GM12878 (cell line): ENCODE data around the gene TRIM63.

ENCODE experiments used
- CTCF ChIP-seq, 3 experiments: IDR thresholded peaks in 2 of 3; conservative IDR thresholded peaks in 1 of 3; 2 replicates each; pipeline ENCODE4 v1.5.1; 2011; ENCODE audit warnings: low read depth in 3 of 3, low read length in 3 of 3, mild to moderate bottlenecking in 3 of 3, control low read depth in 2 of 3, moderate library complexity in 2 of 3, inconsistent platforms in 1 of 3, mixed read lengths in 1 of 3; ENCODE audit not compliant: control insufficient read depth in 2 of 3, insufficient read depth in 1 of 3; ENCODE audit errors: extremely low read depth in 1 of 3
- ELK1 ChIP-seq: IDR thresholded peaks from 2 replicates; pipeline ENCODE4 v1.6.1; 2012; ENCODE audit warnings: low read depth, low read length, improper control_type of control experiment
- JUNB ChIP-seq: IDR thresholded peaks from 2 replicates; pipeline ENCODE4 v1.6.1; 2016; ENCODE audit warnings: antibody characterized with exemption, mild to moderate bottlenecking
- MAX ChIP-seq: IDR thresholded peaks from 2 replicates; pipeline ENCODE4 v1.6.1; 2012; ENCODE audit warnings: low read depth, low read length, improper control_type of control experiment
- MXI1 ChIP-seq: fragments of 150-350 bp; IDR thresholded peaks from 2 replicates; pipeline ENCODE4 v1.6.1; 2011; ENCODE audit warnings: low read depth, mild to moderate bottlenecking, inconsistent platforms, low read length, improper control_type of control experiment
- NFYA ChIP-seq: IDR thresholded peaks from 2 replicates; pipeline ENCODE4 v1.6.1; 2011; ENCODE audit warnings: low read depth, mild to moderate bottlenecking, low read length, improper control_type of control experiment, borderline replicate concordance
- NRF1 ChIP-seq: conservative IDR thresholded peaks from 2 replicates; pipeline ENCODE4 v1.6.1; 2011; ENCODE audit warnings: mild to moderate bottlenecking, low read depth, low read length, improper control_type of control experiment
- POLR2A ChIP-seq: IDR thresholded peaks from 2 replicates; pipeline ENCODE4 v1.6.1; 2011; ENCODE audit warnings: low read depth, mild to moderate bottlenecking, low read length
- REST ChIP-seq: IDR thresholded peaks from 2 replicates; pipeline ENCODE4 v1.6.1; 2012; ENCODE audit warnings: mild to moderate bottlenecking, low read depth, low read length
- TARDBP ChIP-seq: IDR thresholded peaks from 2 replicates; pipeline ENCODE4 v1.6.1; 2016; ENCODE audit warnings: borderline replicate concordance
- YY1 ChIP-seq: IDR thresholded peaks from 2 replicates; pipeline ENCODE4 v1.6.1; 2011; ENCODE audit warnings: low read depth, mild to moderate bottlenecking, low read length
- ZNF24 ChIP-seq: fragments of 450-650 bp; IDR thresholded peaks from 2 replicates; pipeline ENCODE4 v1.6.1; 2017; ENCODE audit warnings: antibody characterized with exemption, mild to moderate bottlenecking

- TF ChIP-seq REST = no peak
- TF ChIP-seq ZNF24 = no peak
- no peak for TF ChIP-seq YY1
- no peak for TF ChIP-seq NFYA
- no peak for TF ChIP-seq CTCF (IDR thresholded peaks at IDR 0.05 in 2 of 3, conservative IDR thresholded peaks at IDR 0.05 in 1 of 3; ENCODE audit: control insufficient read depth in 2 of 3, extremely low read depth in 1 of 3, insufficient read depth in 1 of 3, low read depth in 3 of 3, low read length in 3 of 3)
- no peak for TF ChIP-seq MAX
- TF ChIP-seq ELK1 = no peak
- TF ChIP-seq MXI1 = no peak
- no peak for TF ChIP-seq NRF1
- TF ChIP-seq JUNB = no peak
- TF ChIP-seq POLR2A = no peak
- TF ChIP-seq TARDBP = no peak
Observed at GRCh38 chr1:26044971-26045721, 22.3 kb downstream of the TRIM63 start.
